Activated CD8-positive, alpha-beta memory T cell treated with anti-CD3 and anti-CD28 coated beads, Interleukin-2, amount 10 ng/mL, durations not matched to agents 7 days and 5 days (primary cell): ENCODE data around the gene ANKRD34A. TPM values are rescaled to one million over a fixed set of nuclear protein-coding genes. Genes with fewer than 3 reads are reported as not detected.

Experiments used
- ATAC-seq: fragments of 150-1000 bp; cut with Tn5 transposase; one replicate; pipeline ENCODE4 v1.10.0; 2021; ENCODE audit warnings: moderate library complexity
- CTCF ChIA-PET: fragments of 350-600 bp; sonication (Branson Sonifier 250); formaldehyde crosslinking; loops from one replicate; lab custom pipeline; 2021; ENCODE audit warnings: antibody characterized with exemption; lab: Charles Lee
- DNase-seq: peaks from one replicate; pipeline ENCODE4 v3.0.0-alpha.2; 2020
- H3K27ac Mint-ChIP-seq: one replicate; pipeline ENCODE4 v1.8.0; 2021; ENCODE audit warnings: mild to moderate bottlenecking, mixed read lengths
- H3K27me3 Mint-ChIP-seq: one replicate; pipeline ENCODE4 v1.8.0; 2021; ENCODE audit warnings: mixed read lengths
- H3K36me3 Mint-ChIP-seq: one replicate; pipeline ENCODE4 v1.8.0; 2021; ENCODE audit warnings: mild to moderate bottlenecking, mixed read lengths
- H3K4me1 Mint-ChIP-seq: one replicate; pipeline ENCODE4 v1.8.0; 2021; ENCODE audit warnings: mixed read lengths
- H3K4me3 Mint-ChIP-seq: one replicate; pipeline ENCODE4 v1.8.0; 2021; ENCODE audit warnings: mild to moderate bottlenecking, moderate library complexity, mixed read lengths
- H3K9me3 Mint-ChIP-seq: one replicate; pipeline ENCODE4 v1.8.0; 2022; ENCODE audit warnings: low read depth, mixed read lengths
- total RNA-seq, 2 experiments: library from RNA; stranded (reverse); gene quantifications; one replicate each; pipeline ENCODE4 v1.2.3, GENCODE V29; 2021

The ANKRD34A gene
- total RNA-seq, 2 experiments from 2014 or later = 3.8 to 4.6 TPM

GRCh38 chr1:145995964-145996432, 31.6 kb upstream of the ANKRD34A start:
- ATAC-seq (no peak), DNase-seq (no peak)
- Mint-ChIP-seq H3K27me3 (no peaks in the 10 kb centered on the region), H3K9me3 (no peaks in the 10 kb centered on the region), H3K4me1 (peaks cover 63% of the 10 kb centered on the region), H3K4me3 (peak overlapping the region; percentile 99), H3K27ac (peak overlapping the region; percentile 94), H3K36me3 (peaks cover 44% of the 10 kb centered on the region)
- CTCF ChIA-PET = interaction anchor here (0.7 to 13.2 kb wide), 7 partner anchors 11 to 150 kb away, joined by 3 to 160 read pairs (median 5); partner anchors contain the start of genes LIX1L and NUDT17

DNA sequence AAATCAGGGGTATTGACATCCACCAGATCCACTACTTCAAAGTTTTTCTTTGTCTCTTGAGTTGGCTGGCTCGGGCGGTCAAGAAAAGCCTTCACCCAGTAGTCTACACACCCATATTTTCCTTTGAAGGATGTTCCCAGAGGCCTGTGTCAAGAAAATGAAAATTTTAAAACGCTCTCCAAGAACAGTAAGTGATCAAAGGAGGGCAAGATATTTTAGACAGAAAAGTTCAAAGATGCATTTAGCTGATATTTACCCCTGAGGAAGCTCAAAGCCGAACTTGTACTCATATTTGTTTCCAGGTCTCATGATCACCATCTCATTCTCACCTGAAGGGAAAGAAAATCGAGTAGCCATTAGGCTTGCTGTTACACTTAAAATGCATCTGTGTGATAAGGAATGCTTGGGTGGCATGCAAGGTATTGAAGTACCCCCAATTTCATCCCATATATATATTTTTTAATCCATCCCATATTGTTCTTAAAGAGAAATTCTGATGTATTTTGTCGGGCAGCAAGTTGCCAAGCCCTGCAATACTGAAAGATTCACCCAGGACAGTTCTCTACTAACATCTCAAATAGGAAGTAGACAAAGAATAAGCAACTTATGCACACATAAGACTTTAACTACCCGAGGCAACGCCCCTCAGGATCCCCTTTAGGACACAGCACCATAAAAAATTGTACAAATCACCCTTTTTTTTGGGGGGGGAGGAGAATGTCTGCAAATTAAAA, 30.9 kb upstream of the ANKRD34A start:
- H3K4me1 Mint-ChIP-seq = peaks cover 64% of the 10 kb centered on the region
- CTCF ChIA-PET = interaction anchor here (1.0 to 13.2 kb wide), 2 partner anchors 11 to 16 kb away, joined by 5 to 160 read pairs; no protein-coding TSS in a partner anchor
- peak overlapping the region; percentile 99 for H3K4me3 Mint-ChIP-seq
- no peaks in the 10 kb centered on the region for H3K27me3 Mint-ChIP-seq
- no peaks in the 10 kb centered on the region for H3K9me3 Mint-ChIP-seq
- DNase-seq = no peak
- peaks cover 44% of the 10 kb centered on the region for H3K36me3 Mint-ChIP-seq
- no peak for ATAC-seq
- H3K27ac Mint-ChIP-seq = peak overlapping the region; percentile 94

- Mint-ChIP-seq H3K36me3 (peaks cover 44% of the 10 kb centered on the region), H3K27me3 (no peaks in the 10 kb centered on the region), H3K9me3 (no peaks in the 10 kb centered on the region), H3K4me3 (peak overlapping the region; percentile 99), H3K27ac (peak overlapping the region; percentile 94), H3K4me1 (peaks cover 57% of the 10 kb centered on the region)
- DNase-seq (peak; percentile 76), ATAC-seq (no peak)
- CTCF ChIA-PET = interaction anchor here (2.1 to 13.2 kb wide), 2 partner anchors 8 to 15 kb away, joined by 5 to 160 read pairs; no protein-coding TSS in a partner anchor
Observed at GRCh38 chr1:145994391-145995120, 30.2 kb upstream of the ANKRD34A start.

GRCh38 chr1:145993618-145994390, 29.4 kb upstream of the ANKRD34A start:
- Mint-ChIP-seq H3K9me3 (no peaks in the 10 kb centered on the region), H3K27me3 (no peaks in the 10 kb centered on the region), H3K4me1 (peaks cover 51% of the 10 kb centered on the region), H3K4me3 (peak overlapping the region; percentile 99), H3K36me3 (peaks cover 44% of the 10 kb centered on the region), H3K27ac (peak overlapping the region; percentile 94)
- DNase-seq (no peak), ATAC-seq (no peak)
- CTCF ChIA-PET = interaction anchor here (1.1 to 13.2 kb wide), 3 partner anchors 9 to 15 kb away, joined by 5 to 160 read pairs (median 5); no protein-coding TSS in a partner anchor

DNA sequence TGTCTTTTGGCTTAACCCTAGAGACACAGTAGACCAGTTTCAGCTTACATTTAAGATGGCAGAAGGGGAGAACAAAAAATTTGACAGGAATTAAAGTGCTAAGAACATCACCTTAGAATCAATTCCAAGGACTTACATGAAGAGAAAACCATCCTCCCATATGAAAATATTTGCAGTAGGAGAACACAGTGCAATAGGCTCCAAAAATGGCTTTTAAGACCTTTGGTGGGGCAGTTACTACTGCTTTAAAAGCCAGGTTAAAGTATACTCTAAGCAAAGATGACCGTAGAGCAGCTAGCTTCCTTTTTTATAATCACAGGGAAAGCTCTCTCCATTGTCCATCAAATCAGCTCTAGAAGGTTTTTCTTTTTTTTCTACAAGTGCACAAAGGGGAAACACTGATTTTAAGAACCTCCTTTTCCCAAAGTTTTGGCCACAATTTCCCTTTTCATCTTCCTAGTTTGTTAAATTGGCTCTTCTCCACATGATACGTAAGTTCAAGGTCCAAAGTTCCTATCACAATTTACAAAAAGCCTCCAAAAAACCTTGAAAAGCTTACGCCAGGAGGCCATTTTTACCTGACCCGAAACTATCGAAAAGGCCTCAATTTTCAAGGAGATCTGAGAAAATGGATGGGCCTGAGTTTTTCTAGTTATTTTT, 28.7 kb upstream of the ANKRD34A start:
- DNase-seq (no peak), ATAC-seq (no peak)
- CTCF ChIA-PET = interaction anchor here (1.1 to 13.2 kb wide), 4 partner anchors 9 to 14 kb away, joined by 3 to 160 read pairs (median 5); no protein-coding TSS in a partner anchor
- Mint-ChIP-seq H3K9me3 (no peaks in the 10 kb centered on the region), H3K4me1 (peaks cover 48% of the 10 kb centered on the region), H3K27me3 (no peaks in the 10 kb centered on the region), H3K36me3 (peaks cover 44% of the 10 kb centered on the region), H3K4me3 (peak overlapping the region; percentile 99), H3K27ac (peak overlapping the region; percentile 94)

- CTCF ChIA-PET = interaction anchor here (1.7 to 13.2 kb wide), 3 partner anchors 10 to 15 kb away, joined by 3 to 160 read pairs (median 5); no protein-coding TSS in a partner anchor
- H3K4me1 Mint-ChIP-seq = peaks cover 42% of the 10 kb centered on the region
- no peaks in the 10 kb centered on the region for H3K27me3 Mint-ChIP-seq
- H3K36me3 Mint-ChIP-seq = peaks cover 44% of the 10 kb centered on the region
- H3K4me3 Mint-ChIP-seq = peak overlapping the region; percentile 43
- no peak for DNase-seq
- ATAC-seq = no peak
- H3K27ac Mint-ChIP-seq = peak overlapping the region; percentile 41
- no peaks in the 10 kb centered on the region for H3K9me3 Mint-ChIP-seq
Observed at GRCh38 chr1:145992502-145992936, 28.1 kb upstream of the ANKRD34A start.

GRCh38 chr1:145991735-145992412, 27.5 kb upstream of the ANKRD34A start:
- CTCF ChIA-PET = interaction anchor here (0.7 to 13.2 kb wide), 6 partner anchors 12 to 20 kb away, joined by 3 to 160 read pairs (median 3); no protein-coding TSS in a partner anchor
- Mint-ChIP-seq H3K4me3 (no peak overlapping the region), H3K4me1 (peaks cover 38% of the 10 kb centered on the region), H3K36me3 (peaks cover 44% of the 10 kb centered on the region), H3K27ac (no peak overlapping the region), H3K9me3 (no peaks in the 10 kb centered on the region), H3K27me3 (no peaks in the 10 kb centered on the region)
- DNase-seq (no peak), ATAC-seq (no peak)

- H3K27me3 Mint-ChIP-seq = no peaks in the 10 kb centered on the region
- no peaks in the 10 kb centered on the region for H3K9me3 Mint-ChIP-seq
- H3K36me3 Mint-ChIP-seq = peaks cover 33% of the 10 kb centered on the region
- no peak overlapping the region for H3K27ac Mint-ChIP-seq
- H3K4me3 Mint-ChIP-seq = no peak overlapping the region
- DNase-seq (no peak), ATAC-seq (no peak)
- H3K4me1 Mint-ChIP-seq = peaks cover 47% of the 10 kb centered on the region
- CTCF ChIA-PET = interaction anchor here (0.9 to 13.2 kb wide), 5 partner anchors 11 to 46 kb away, joined by 3 to 160 read pairs (median 5); no protein-coding TSS in a partner anchor
Observed at GRCh38 chr1:145990249-145990855, 26.0 kb upstream of the ANKRD34A start.

DNA sequence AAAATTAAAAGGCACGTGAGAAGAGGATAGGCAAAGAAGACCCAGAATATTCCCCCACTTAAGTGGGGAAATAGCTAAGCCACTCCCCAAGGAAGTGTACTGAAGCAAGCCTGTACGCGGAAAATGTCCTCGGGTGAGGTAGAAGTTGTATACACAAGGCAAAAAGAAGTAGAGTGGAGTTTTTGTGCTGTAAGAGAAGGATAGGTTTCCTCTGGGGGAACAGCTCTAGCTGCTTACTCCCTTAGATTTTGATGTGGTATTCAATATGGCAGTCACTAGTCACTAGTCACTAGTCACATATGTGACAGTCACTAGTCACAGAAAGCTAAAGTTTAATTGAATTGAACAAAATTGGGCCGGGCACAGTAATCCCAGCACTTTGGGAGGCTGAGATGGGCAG, 24.4 kb upstream of the ANKRD34A start:
- ATAC-seq (no peak), DNase-seq (no peak)
- H3K4me1 Mint-ChIP-seq = peaks cover 49% of the 10 kb centered on the region
- no peak overlapping the region for H3K4me3 Mint-ChIP-seq
- CTCF ChIA-PET = interaction anchor here (1.1 to 13.2 kb wide), 3 partner anchors 10 to 18 kb away, joined by 3 to 160 read pairs (median 14); no protein-coding TSS in a partner anchor
- peak overlapping the region; percentile 37 for H3K27ac Mint-ChIP-seq
- H3K9me3 Mint-ChIP-seq = no peaks in the 10 kb centered on the region
- H3K27me3 Mint-ChIP-seq = no peaks in the 10 kb centered on the region
- peaks cover 17% of the 10 kb centered on the region for H3K36me3 Mint-ChIP-seq

GRCh38 chr1:145987926-145988325, 23.6 kb upstream of the ANKRD34A start:
- H3K4me1 Mint-ChIP-seq = peaks cover 47% of the 10 kb centered on the region
- H3K9me3 Mint-ChIP-seq = no peaks in the 10 kb centered on the region
- no peak for ATAC-seq
- no peak overlapping the region for H3K27ac Mint-ChIP-seq
- no peak for DNase-seq
- H3K4me3 Mint-ChIP-seq = no peak overlapping the region
- CTCF ChIA-PET = interaction anchor here (3.4 to 13.2 kb wide), 2 partner anchors 9 to 19 kb away, joined by 14 to 160 read pairs; no protein-coding TSS in a partner anchor
- H3K27me3 Mint-ChIP-seq = no peaks in the 10 kb centered on the region
- peaks cover 9% of the 10 kb centered on the region for H3K36me3 Mint-ChIP-seq

- H3K36me3 Mint-ChIP-seq = no peaks in the 10 kb centered on the region
- no peak overlapping the region for H3K27ac Mint-ChIP-seq
- H3K4me1 Mint-ChIP-seq = peaks cover 49% of the 10 kb centered on the region
- CTCF ChIA-PET = interaction anchor here (1.0 to 13.2 kb wide), 3 partner anchors 7 to 22 kb away, joined by 3 to 160 read pairs (median 14); no protein-coding TSS in a partner anchor
- DNase-seq = no peak
- H3K4me3 Mint-ChIP-seq = no peak overlapping the region
- no peak for ATAC-seq
- no peaks in the 10 kb centered on the region for H3K27me3 Mint-ChIP-seq
- no peaks in the 10 kb centered on the region for H3K9me3 Mint-ChIP-seq
Observed at GRCh38 chr1:145986551-145986950, 22.2 kb upstream of the ANKRD34A start.
